HCT116 (cell line): Measurements from ENCODE around the gene HLA-F.

Source experiments
- CTCF ChIP-seq, 3 experiments: fragments of 200-600 bp in 1 of 3; sonication (generic) in 1 of 3; IDR thresholded peaks in 2 of 3; conservative IDR thresholded peaks in 1 of 3; 2 replicates each; pipeline ENCODE4 v1.5.1; 2012 to 2017; ENCODE audit warnings: low read depth in 2 of 3, low read length in 2 of 3, antibody characterized with exemption in 1 of 3, borderline replicate concordance in 1 of 3, control low read depth in 1 of 3, mild to moderate bottlenecking in 1 of 3, mixed read lengths in 1 of 3, mixed run types in 1 of 3, moderate library complexity in 1 of 3; ENCODE audit not compliant: insufficient read depth in 1 of 3
- EZH2 ChIP-seq: fragments of 200-600 bp; sonication (generic); IDR thresholded peaks from 2 replicates; pipeline ENCODE4 v1.6.1; 2017; ENCODE audit warnings: antibody characterized with exemption, mixed run types
- EZH2phosphoT487 ChIP-seq: fragments of 200-600 bp; IDR thresholded peaks from 2 replicates; pipeline ENCODE4 v1.6.1; 2018; ENCODE audit warnings: antibody characterized with exemption, borderline replicate concordance
- JUND ChIP-seq: IDR thresholded peaks from 2 replicates; pipeline ENCODE4 v1.6.1; 2012
- POLR2A ChIP-seq: IDR thresholded peaks from 2 replicates; pipeline ENCODE4 v1.7.0; 2011; ENCODE audit warnings: borderline replicate concordance; ENCODE audit not compliant: insufficient read depth, insufficient read length; ENCODE audit errors: extremely low read depth
- POLR2AphosphoS5 ChIP-seq: IDR thresholded peaks from 2 replicates; pipeline ENCODE4 v1.6.1; 2011; ENCODE audit warnings: mild to moderate bottlenecking, low read depth, low read length, moderate library complexity
- SIN3A ChIP-seq: IDR thresholded peaks from 2 replicates; pipeline ENCODE4 v1.6.1; 2012; ENCODE audit warnings: low read depth
- YY1 ChIP-seq: IDR thresholded peaks from 2 replicates; pipeline ENCODE4 v1.6.1; 2011; ENCODE audit warnings: low read length, low read depth, moderate library complexity, mild to moderate bottlenecking; ENCODE audit not compliant: insufficient replicate concordance; ENCODE audit errors: extremely low read depth
- ZFX ChIP-seq: fragments of 450-650 bp; IDR thresholded peaks from 2 replicates; pipeline ENCODE4 v1.6.1; 2017
- TF ChIP-seq, protein P1 (sequence below): IDR thresholded peaks from 2 replicates; pipeline ENCODE4 v1.6.1; 2011; ENCODE audit warnings: mild to moderate bottlenecking, low read length, moderate library complexity; ENCODE audit not compliant: insufficient replicate concordance; ENCODE audit errors: extremely low read depth
- TF ChIP-seq, protein P2 (sequence below): IDR thresholded peaks from 2 replicates; pipeline ENCODE4 v1.6.1; 2012

DNA sequence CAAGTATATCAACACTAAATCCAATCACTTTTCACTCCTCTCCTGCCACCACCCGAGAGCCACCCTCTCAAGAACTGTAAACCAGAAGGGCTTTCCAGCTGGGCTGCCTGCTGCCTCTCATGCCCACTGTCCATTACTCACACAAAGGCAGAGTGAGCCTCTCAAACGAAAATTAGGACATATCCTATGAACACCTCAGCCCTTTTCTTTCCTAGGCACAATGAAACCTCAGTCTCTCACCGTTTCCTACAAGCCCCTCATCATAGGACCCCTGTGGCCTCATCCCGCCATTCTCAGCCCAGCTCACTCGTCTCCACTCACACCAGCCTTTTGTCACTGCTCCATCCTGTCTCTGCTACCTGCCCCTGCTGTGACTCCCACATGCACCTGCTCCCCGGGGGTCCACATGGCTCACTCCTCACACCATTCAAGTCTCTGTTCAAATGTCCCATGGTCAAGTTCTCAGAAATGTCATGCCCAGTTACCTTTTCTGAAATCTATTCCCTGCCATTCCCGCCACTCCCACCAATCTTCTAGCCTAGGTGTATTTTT, 7.4 kb downstream of the HLA-F start:
- TF ChIP-seq EZH2 (no peak), CTCF (IDR thresholded peaks at IDR 0.05 in 2 of 3, conservative IDR thresholded peaks at IDR 0.05 in 1 of 3; ENCODE audit: borderline replicate concordance in 1 of 3, insufficient read depth in 1 of 3, low read depth in 2 of 3, low read length in 2 of 3) (no peak), POLR2AphosphoS5 (no peak), EZH2phosphoT487 (no peak), YY1 (no peak), POLR2A (no peak), ZFX (no peak), SIN3A (no peak), JUND (no peak)
- TF ChIP-seq, protein P1, sequence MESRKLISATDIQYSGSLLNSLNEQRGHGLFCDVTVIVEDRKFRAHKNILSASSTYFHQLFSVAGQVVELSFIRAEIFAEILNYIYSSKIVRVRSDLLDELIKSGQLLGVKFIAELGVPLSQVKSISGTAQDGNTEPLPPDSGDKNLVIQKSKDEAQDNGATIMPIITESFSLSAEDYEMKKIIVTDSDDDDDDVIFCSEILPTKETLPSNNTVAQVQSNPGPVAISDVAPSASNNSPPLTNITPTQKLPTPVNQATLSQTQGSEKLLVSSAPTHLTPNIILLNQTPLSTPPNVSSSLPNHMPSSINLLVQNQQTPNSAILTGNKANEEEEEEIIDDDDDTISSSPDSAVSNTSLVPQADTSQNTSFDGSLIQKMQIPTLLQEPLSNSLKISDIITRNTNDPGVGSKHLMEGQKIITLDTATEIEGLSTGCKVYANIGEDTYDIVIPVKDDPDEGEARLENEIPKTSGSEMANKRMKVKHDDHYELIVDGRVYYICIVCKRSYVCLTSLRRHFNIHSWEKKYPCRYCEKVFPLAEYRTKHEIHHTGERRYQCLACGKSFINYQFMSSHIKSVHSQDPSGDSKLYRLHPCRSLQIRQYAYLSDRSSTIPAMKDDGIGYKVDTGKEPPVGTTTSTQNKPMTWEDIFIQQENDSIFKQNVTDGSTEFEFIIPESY = no peak
- TF ChIP-seq, protein P2, sequence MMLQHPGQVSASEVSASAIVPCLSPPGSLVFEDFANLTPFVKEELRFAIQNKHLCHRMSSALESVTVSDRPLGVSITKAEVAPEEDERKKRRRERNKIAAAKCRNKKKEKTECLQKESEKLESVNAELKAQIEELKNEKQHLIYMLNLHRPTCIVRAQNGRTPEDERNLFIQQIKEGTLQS = no peak
